GM06990 (cell line): Measurements from ENCODE around the gene NME5.

Experiments used
- DNase-seq: peaks from one replicate; pipeline ENCODE4 v3.0.0-alpha.2; 2011; ENCODE audit not compliant: insufficient read length; ENCODE audit errors: extremely low read depth
- H3K27me3 ChIP-seq: replicated peaks from 2 replicates; pipeline ENCODE4 v1.6.0; 2011; ENCODE audit warnings: low read length; ENCODE audit not compliant: control insufficient read depth, insufficient read depth
- H3K36me3 ChIP-seq: 2 replicates; pipeline ENCODE4 v1.5.1; 2011; ENCODE audit warnings: low read length; ENCODE audit not compliant: control insufficient read depth, insufficient read depth
- H3K4me3 ChIP-seq: replicated peaks from 2 replicates; pipeline ENCODE4 v1.5.1; 2011; ENCODE audit warnings: low read depth, mild to moderate bottlenecking, control low read depth, low read length
- TF ChIP-seq, protein P1 (sequence below): IDR thresholded peaks from 2 replicates; pipeline ENCODE4 v1.5.1; 2011; ENCODE audit warnings: low read length, control low read depth, mild to moderate bottlenecking, inconsistent platforms; ENCODE audit not compliant: insufficient read depth, poor library complexity, severe bottlenecking

NME5 gene

DNA sequence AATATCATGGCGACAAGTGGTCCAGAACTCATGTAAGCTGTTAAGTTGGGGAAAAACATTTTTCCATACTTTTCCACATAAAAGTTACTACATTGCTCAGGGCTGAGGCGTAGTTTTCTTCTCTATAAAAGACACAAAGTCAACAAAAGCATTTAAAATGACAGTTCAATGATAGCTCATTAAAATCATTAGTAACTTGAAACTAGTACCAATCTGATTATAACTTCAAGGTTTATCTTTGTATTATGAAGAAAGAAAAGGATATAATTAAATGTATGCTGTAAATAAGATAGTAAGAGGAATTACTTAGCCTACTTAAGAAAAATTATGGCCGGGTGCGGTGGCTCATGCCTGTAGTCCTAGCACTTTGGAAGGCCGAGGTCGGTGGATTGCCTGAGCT lies 9.9 kb downstream of the NME5 start:
- no peak for DNase-seq
- no peaks in the 10 kb centered on the region for H3K36me3 ChIP-seq
- no peak overlapping the region for H3K4me3 ChIP-seq
- TF ChIP-seq, protein P1, sequence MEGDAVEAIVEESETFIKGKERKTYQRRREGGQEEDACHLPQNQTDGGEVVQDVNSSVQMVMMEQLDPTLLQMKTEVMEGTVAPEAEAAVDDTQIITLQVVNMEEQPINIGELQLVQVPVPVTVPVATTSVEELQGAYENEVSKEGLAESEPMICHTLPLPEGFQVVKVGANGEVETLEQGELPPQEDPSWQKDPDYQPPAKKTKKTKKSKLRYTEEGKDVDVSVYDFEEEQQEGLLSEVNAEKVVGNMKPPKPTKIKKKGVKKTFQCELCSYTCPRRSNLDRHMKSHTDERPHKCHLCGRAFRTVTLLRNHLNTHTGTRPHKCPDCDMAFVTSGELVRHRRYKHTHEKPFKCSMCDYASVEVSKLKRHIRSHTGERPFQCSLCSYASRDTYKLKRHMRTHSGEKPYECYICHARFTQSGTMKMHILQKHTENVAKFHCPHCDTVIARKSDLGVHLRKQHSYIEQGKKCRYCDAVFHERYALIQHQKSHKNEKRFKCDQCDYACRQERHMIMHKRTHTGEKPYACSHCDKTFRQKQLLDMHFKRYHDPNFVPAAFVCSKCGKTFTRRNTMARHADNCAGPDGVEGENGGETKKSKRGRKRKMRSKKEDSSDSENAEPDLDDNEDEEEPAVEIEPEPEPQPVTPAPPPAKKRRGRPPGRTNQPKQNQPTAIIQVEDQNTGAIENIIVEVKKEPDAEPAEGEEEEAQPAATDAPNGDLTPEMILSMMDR, result no peak
- H3K27me3 ChIP-seq, result no peaks in the 10 kb centered on the region

DNA sequence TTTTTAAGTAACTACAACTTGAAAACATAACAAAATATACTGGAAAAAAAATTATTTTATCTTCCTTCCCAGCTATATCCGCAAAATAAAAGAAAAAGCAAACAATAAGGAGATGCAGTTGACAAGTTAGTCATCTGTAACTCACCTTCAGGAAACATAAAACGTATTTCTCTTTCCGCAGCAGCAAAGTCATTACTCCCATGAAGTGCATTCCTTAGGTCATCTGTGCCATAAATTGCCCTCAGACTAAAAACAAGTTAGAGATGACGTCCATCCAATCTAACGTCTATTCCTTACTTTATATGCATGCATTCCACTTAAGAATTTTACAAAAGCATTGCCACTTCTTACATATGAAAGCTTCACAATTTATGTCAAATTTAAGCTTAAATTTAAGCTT lies 10.9 kb downstream of the NME5 start:
- no peak for DNase-seq
- TF ChIP-seq, protein P1, result no peak
- no peaks in the 10 kb centered on the region for H3K27me3 ChIP-seq

DNA sequence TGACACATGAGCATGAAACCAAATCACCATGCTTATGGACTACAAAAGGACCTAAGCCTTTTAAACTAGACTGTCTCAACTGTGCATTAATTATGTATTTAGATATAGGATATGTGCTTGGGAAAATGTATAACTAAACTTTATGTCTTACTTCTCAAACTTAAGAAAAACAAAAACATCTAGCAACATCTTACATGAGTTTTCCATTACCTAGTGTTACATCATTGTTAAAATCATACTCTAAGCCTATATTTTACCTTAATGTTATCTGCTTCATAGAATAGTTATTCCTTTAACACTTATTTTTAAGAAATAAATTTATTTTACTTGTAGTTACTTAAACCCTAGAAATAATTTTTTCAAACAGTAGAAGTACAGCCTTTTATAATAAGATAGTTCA lies 24.0 kb downstream of the NME5 start:
- TF ChIP-seq, protein P1, result no peak
- H3K36me3 ChIP-seq, result no peaks in the 10 kb centered on the region
- H3K27me3 ChIP-seq, result no peaks in the 10 kb centered on the region; the same call in 1 of the 2 replicates
- no peak for DNase-seq
- H3K4me3 ChIP-seq, result no peak overlapping the region

More for the DNA sequence above, 10.9 kb downstream of the NME5 start:
- Histone ChIP-seq H3K36me3 (no peaks in the 10 kb centered on the region), H3K4me3 (no peak overlapping the region)

DNA sequence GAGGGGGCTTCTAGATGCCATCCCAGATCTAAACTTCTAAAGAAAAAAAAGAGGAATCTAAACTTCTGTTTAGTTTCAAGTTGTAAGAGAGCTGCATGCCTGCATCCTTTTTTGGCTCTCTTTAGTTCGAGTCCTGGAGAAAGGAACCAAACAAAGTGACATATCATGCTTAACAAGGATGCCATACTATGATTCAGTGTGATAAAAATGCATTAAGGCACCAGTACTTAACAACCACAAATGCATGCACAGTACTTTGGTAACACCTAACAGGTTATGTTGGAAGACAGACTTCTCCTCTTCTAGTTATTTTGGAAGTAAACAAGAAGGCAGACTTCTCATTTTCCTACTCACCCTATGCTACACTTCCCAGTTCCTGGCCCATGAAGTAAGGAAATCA lies 27.3 kb downstream of the NME5 start:
- H3K27me3 ChIP-seq, result no peaks in the 10 kb centered on the region; the same call in 1 of the 2 replicates
- TF ChIP-seq, protein P1, result no peak
- H3K36me3 ChIP-seq, result no peaks in the 10 kb centered on the region
- H3K4me3 ChIP-seq, result no peak overlapping the region
- no peak for DNase-seq

DNA sequence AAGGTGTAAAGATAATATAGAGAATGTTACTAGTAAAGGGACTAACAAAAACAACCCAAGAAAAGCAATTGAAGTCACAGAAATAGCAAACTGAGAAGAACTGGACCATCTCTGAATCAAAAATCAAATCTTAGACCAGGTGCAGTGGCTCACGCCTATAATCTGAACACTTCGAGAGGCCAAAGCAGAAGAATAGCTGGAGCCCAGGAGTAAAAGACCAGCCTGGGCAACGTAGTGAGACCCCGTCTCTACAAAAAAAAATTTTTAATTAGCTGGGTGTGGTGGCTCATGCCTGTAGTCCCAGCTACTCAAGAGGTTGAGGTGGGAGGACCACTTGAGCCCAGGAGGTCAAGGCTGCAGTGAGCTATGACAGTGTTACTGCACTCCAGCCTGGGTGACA lies 28.0 kb downstream of the NME5 start:
- no peaks in the 10 kb centered on the region; the same call in 1 of the 2 replicates for H3K27me3 ChIP-seq
- no peaks in the 10 kb centered on the region for H3K36me3 ChIP-seq
- DNase-seq, result no peak
- H3K4me3 ChIP-seq, result no peak overlapping the region
- TF ChIP-seq, protein P1, result no peak

DNA sequence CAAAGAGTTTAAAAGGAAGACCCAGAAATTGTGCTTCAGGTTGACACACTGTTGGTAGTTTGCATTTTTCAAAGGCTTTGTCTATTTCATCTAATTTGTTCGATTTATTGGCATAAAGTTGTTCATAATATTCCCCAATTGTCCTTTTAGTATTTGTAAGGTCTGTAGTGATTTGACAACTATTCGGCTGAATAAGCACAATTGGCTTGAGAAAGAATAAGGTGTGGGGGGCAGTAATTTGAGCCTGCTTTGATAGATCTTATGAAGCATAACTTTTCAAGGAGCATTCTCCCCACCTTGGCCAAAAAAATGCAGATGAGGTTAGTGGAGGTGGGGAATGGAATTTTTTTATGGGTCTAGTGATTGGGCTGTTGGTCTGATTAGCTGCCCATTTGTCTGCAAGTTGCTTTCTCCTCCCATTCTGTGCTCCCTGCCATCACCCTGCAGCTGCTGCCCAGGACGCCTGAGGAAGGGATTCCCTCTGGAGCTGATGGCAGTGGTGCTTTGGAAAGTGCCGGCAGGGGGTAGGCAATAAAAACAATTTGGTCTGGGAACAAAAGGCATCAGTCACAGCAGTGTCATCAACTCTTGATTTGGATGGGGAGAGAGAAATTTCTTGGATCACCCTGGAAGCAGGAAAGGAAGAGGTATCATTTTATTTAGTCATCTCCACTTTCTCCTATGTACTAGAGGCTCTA lies 28.8 kb downstream of the NME5 start:
- TF ChIP-seq, protein P1, result no peak
- H3K36me3 ChIP-seq, result no peaks in the 10 kb centered on the region
- DNase-seq, result no peak

More for the DNA sequence above, 28.8 kb downstream of the NME5 start:
- Histone ChIP-seq H3K27me3 (no peaks in the 10 kb centered on the region; the same call in 1 of the 2 replicates), H3K4me3 (no peak overlapping the region)
